Naive thymus-derived CD4-positive, alpha-beta T cell (primary cell): Measurements from ENCODE around the gene CCL24. TPM values are rescaled to one million over a fixed set of nuclear protein-coding genes. Genes with fewer than 3 reads are reported as not detected.
"Not testable (repeated sequence)": the region's sequence is repeated elsewhere in the genome, so short reads cannot be mapped to it uniquely, and the experiment has no call there.

Source experiments
- ATAC-seq: fragments of 150-1000 bp; cut with Tn5 transposase; 2 replicates; pipeline ENCODE4 v1.10.0; 2021; ENCODE audit warnings: mild to moderate bottlenecking, moderate library complexity
- CTCF ChIA-PET: fragments of 350-600 bp; sonication (Branson Sonifier 250); formaldehyde crosslinking; loops from one replicate; lab custom pipeline; 2021; ENCODE audit warnings: antibody characterized with exemption; lab: Charles Lee
- POLR2A ChIA-PET: fragments of 350-600 bp; sonication (Branson Sonifier 250); formaldehyde crosslinking; loops from one replicate; lab custom pipeline; 2021; ENCODE audit warnings: antibody characterized with exemption, inconsistent platforms; lab: Charles Lee
- DNase-seq, 9 donors: peaks; one replicate each; pipeline versions ENCODE4 v3.0.0 to v3.0.0-alpha.2; 2020 to 2022; ENCODE audit warnings: mixed read lengths in 1 of 9
- H3K27ac ChIP-seq: one replicate; pipeline ENCODE4 v1.7.0; 2013; ENCODE audit warnings: mild to moderate bottlenecking, low read depth, low read length, moderate library complexity
- H3K27me3 ChIP-seq, 2 donors: one replicate each; pipeline ENCODE4 v1.7.0; 2013; ENCODE audit warnings: low read length in 2 of 2, mild to moderate bottlenecking in 2 of 2, moderate library complexity in 2 of 2; ENCODE audit not compliant: control insufficient read depth in 2 of 2, insufficient read depth in 2 of 2
- H3K36me3 ChIP-seq, 3 experiments: 1 replicate in 2 of 3; 2 replicates in 1 of 3; pipeline ENCODE4 v1.7.0; 2013; ENCODE audit warnings: low read length in 3 of 3, mild to moderate bottlenecking in 3 of 3, moderate library complexity in 1 of 3; ENCODE audit not compliant: insufficient read depth in 3 of 3, control insufficient read depth in 2 of 3
- H3K4me1 ChIP-seq, 2 donors: one replicate each; pipeline ENCODE4 v1.7.0; 2013; ENCODE audit warnings: low read length in 2 of 2, mild to moderate bottlenecking in 2 of 2, moderate library complexity in 1 of 2; ENCODE audit not compliant: control insufficient read depth in 2 of 2, insufficient read depth in 2 of 2
- H3K4me3 ChIP-seq: 2 replicates; pipeline ENCODE4 v1.7.0; 2013; ENCODE audit warnings: mild to moderate bottlenecking, low read length
- H3K9me3 ChIP-seq, 3 experiments: 1 replicate in 2 of 3; 2 replicates in 1 of 3; pipeline ENCODE4 v1.7.0; 2013; ENCODE audit warnings: low read length in 3 of 3; ENCODE audit not compliant: control insufficient read depth in 2 of 3
- H3K27ac Mint-ChIP-seq, 9 donors: one replicate each; pipeline ENCODE4 v1.8.0; 2020 to 2022; ENCODE audit warnings: mixed read lengths in 9 of 9, mild to moderate bottlenecking in 8 of 9, moderate library complexity in 5 of 9, inconsistent platforms in 2 of 9
- H3K27me3 Mint-ChIP-seq, 5 donors: one replicate each; pipeline ENCODE4 v1.8.0; 2021 to 2022; ENCODE audit warnings: mixed read lengths in 5 of 5, mild to moderate bottlenecking in 1 of 5
- H3K36me3 Mint-ChIP-seq, 5 donors: one replicate each; pipeline ENCODE4 v1.8.0; 2020 to 2022; ENCODE audit warnings: mixed read lengths in 5 of 5, mild to moderate bottlenecking in 3 of 5, inconsistent platforms in 1 of 5
- H3K4me1 Mint-ChIP-seq, 7 donors: one replicate each; pipeline ENCODE4 v1.8.0; 2020 to 2022; ENCODE audit warnings: mixed read lengths in 7 of 7, mild to moderate bottlenecking in 3 of 7, inconsistent platforms in 1 of 7
- H3K4me3 Mint-ChIP-seq, 10 donors: one replicate each; pipeline ENCODE4 v1.8.0; 2020 to 2022; ENCODE audit warnings: mild to moderate bottlenecking in 10 of 10, mixed read lengths in 10 of 10, moderate library complexity in 6 of 10, inconsistent platforms in 2 of 10
- H3K9me3 Mint-ChIP-seq, 11 donors: one replicate each; pipeline ENCODE4 v1.8.0; 2020 to 2022; ENCODE audit warnings: mixed read lengths in 11 of 11, mild to moderate bottlenecking in 4 of 11, inconsistent platforms in 1 of 11, moderate library complexity in 1 of 11
- intact Hi-C, 2 donors: fragments of 100-400 bp; cut with micrococcal nuclease; formaldehyde crosslinking; loops; one replicate each; pipeline ENCODE4 v1.15.1; 2023
- polyA plus RNA-seq, 2 donors: library from polyadenylated mRNA; unstranded; fragments of 300-500 nt; fragmentation: Illumina TruSeq; gene quantifications; one replicate each; pipeline ENCODE4 v1.2.3, GENCODE V29; 2021
- total RNA-seq, 6 experiments: library from RNA in 5 of 6; stranded (reverse) in 5 of 6; gene quantifications; 1 replicate in 5 of 6; 2 replicates in 1 of 6; pipeline ENCODE4 v1.2.3 and lab custom pipeline; 2021 to 2026

CCL24 gene
- total and polyA plus RNA-seq, 7 experiments from 2014 or later, result not detected

- CTCF ChIA-PET, result interaction anchor here (0.7 kb wide), 1 partner anchor 18 kb away, joined by 3 read pairs; no protein-coding TSS in a partner anchor
- intact Hi-C loops, H3K27ac ChIP-seq, H3K4me3 Mint-ChIP-seq, H3K27ac Mint-ChIP-seq, DNase-seq, H3K4me3 ChIP-seq, H3K36me3 Mint-ChIP-seq, ATAC-seq, H3K9me3 Mint-ChIP-seq, H3K9me3 ChIP-seq, H3K4me1 ChIP-seq, H3K36me3 ChIP-seq, H3K27me3 ChIP-seq, H3K27me3 Mint-ChIP-seq, POLR2A ChIA-PET: not testable (repeated sequence)
- H3K4me1 Mint-ChIP-seq, result peaks cover 0 to 11% (median 0%) of the 10 kb centered on the region in 7 donors
Measured at GRCh38 chr7:75838281-75838930, 24.8 kb upstream of the CCL24 start.

GRCh38 chr7:75836798-75837197, 23.2 kb upstream of the CCL24 start:
- H3K27ac Mint-ChIP-seq, result no peak overlapping the region
- Histone ChIP-seq H3K4me1 (no peaks in the 10 kb centered on the region), H3K27ac (no peak overlapping the region), H3K9me3 (no peaks in the 10 kb centered on the region), H3K36me3 (no peaks in the 10 kb centered on the region), H3K27me3 (no peaks in the 10 kb centered on the region), H3K4me3 (no peak overlapping the region)
- H3K4me3 Mint-ChIP-seq, result no peak overlapping the region
- intact Hi-C loops, result no loop called here
- H3K9me3 Mint-ChIP-seq, result no peaks in the 10 kb centered on the region
- POLR2A ChIA-PET, result interaction anchor here (0.6 to 0.7 kb wide), 2 partner anchors 171 to 219 kb away, joined by 3 read pairs; no protein-coding TSS in a partner anchor
- no peaks in the 10 kb centered on the region for H3K4me1 Mint-ChIP-seq
- H3K36me3 Mint-ChIP-seq, result no peaks in the 10 kb centered on the region
- CTCF ChIA-PET, result no interaction called here
- H3K27me3 Mint-ChIP-seq, result peaks cover 0 to 12% (median 0%) of the 10 kb centered on the region in 5 donors
- DNase-seq (no peak), ATAC-seq (no peak)

GRCh38 chr7:75835688-75836285, 22.2 kb upstream of the CCL24 start:
- Histone ChIP-seq H3K9me3 (no peaks in the 10 kb centered on the region), H3K4me3 (no peak overlapping the region), H3K27ac (no peak overlapping the region), H3K4me1 (no peaks in the 10 kb centered on the region), H3K27me3 (no peaks in the 10 kb centered on the region), H3K36me3 (no peaks in the 10 kb centered on the region)
- ChIA-PET POLR2A (interaction anchor here (0.5 kb wide), 1 partner anchor 1279 kb away, joined by 4 read pairs; no protein-coding TSS in a partner anchor), CTCF (no interaction called here)
- Mint-ChIP-seq H3K4me3 (no peak overlapping the region), H3K4me1 (no peaks in the 10 kb centered on the region), H3K36me3 (no peaks in the 10 kb centered on the region), H3K27me3 (peaks cover 0 to 12% (median 0%) of the 10 kb centered on the region in 5 donors), H3K9me3 (no peaks in the 10 kb centered on the region), H3K27ac (no peak overlapping the region)
- ATAC-seq, result no peak
- intact Hi-C loops, result no loop called here
- no peak for DNase-seq

- intact Hi-C loops, H3K36me3 ChIP-seq, H3K27ac Mint-ChIP-seq, ATAC-seq, H3K27me3 ChIP-seq, DNase-seq, H3K4me3 Mint-ChIP-seq, H3K4me1 ChIP-seq, H3K27ac ChIP-seq, H3K9me3 Mint-ChIP-seq, H3K4me1 Mint-ChIP-seq, H3K36me3 Mint-ChIP-seq, POLR2A ChIA-PET, H3K9me3 ChIP-seq, H3K4me3 ChIP-seq, CTCF ChIA-PET: not testable (repeated sequence)
- H3K27me3 Mint-ChIP-seq, result peaks cover 0 to 12% (median 0%) of the 10 kb centered on the region in 5 donors
Measured at GRCh38 chr7:75833662-75834061, 20.1 kb upstream of the CCL24 start.

- Histone ChIP-seq H3K27me3 (no peaks in the 10 kb centered on the region), H3K36me3 (no peaks in the 10 kb centered on the region), H3K4me3 (no peak overlapping the region), H3K27ac (no peak overlapping the region), H3K9me3 (no peaks in the 10 kb centered on the region), H3K4me1 (no peaks in the 10 kb centered on the region)
- ChIA-PET POLR2A (no interaction called here), CTCF (interaction anchor here (0.7 kb wide), 1 partner anchor 70 kb away, joined by 3 read pairs; no protein-coding TSS in a partner anchor)
- no peak overlapping the region for H3K4me3 Mint-ChIP-seq
- no peaks in the 10 kb centered on the region for H3K36me3 Mint-ChIP-seq
- H3K9me3 Mint-ChIP-seq, result no peaks in the 10 kb centered on the region
- peaks cover 0 to 12% (median 0%) of the 10 kb centered on the region in 5 donors for H3K27me3 Mint-ChIP-seq
- ATAC-seq (no peak), DNase-seq (no peak)
- no peak overlapping the region for H3K27ac Mint-ChIP-seq
- H3K4me1 Mint-ChIP-seq, result no peaks in the 10 kb centered on the region
- intact Hi-C loops, result no loop called here
Measured at GRCh38 chr7:75830978-75831377, 17.4 kb upstream of the CCL24 start.

- H3K4me1 ChIP-seq, H3K27ac ChIP-seq, H3K9me3 Mint-ChIP-seq, CTCF ChIA-PET, H3K27me3 ChIP-seq, H3K4me1 Mint-ChIP-seq, POLR2A ChIA-PET, H3K36me3 Mint-ChIP-seq, H3K4me3 Mint-ChIP-seq, intact Hi-C loops, H3K27ac Mint-ChIP-seq, H3K4me3 ChIP-seq, ATAC-seq, H3K36me3 ChIP-seq, H3K9me3 ChIP-seq, DNase-seq: not testable (repeated sequence)
- peaks cover 0 to 14% (median 0%) of the 10 kb centered on the region in 5 donors for H3K27me3 Mint-ChIP-seq
Measured at GRCh38 chr7:75829656-75830055, 16.1 kb upstream of the CCL24 start.
